ENCODE results near the gene FILIP1. TPM values are rescaled to one million over a fixed set of nuclear protein-coding genes. Genes with fewer than 3 reads are reported as not detected.

Gene FILIP1
- total RNA-seq, 2 experiments from 2014 or later: not detected

DNA sequence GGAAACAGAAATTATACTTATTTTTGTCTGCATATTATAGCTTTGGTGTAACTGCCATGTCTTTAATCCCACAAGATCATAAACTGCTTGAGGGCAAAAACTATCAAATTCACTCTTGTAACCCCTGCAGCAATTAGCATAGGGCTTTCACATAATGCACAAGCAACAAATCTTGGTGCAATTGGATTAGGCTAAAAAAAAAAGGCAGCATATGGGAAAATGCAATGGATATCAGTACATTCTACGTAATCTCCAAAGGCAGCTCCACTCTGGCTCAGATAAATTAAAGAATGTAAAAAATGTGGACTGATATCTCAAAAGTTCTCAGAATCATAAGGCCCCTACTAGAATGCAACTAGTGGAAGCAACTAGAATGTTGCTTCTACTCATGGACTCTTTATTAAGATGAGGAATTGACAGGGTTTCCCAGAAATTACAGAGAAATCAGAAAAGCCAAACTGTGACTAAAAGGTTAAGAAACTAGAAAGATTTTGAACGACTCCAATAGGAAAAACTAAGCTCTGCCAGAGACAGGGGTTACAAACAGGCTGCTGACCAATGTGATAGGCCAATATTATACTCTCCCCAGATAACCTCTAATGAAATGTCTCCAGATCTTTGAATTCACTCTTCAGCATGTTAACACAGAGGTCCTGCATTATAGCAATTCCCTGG is 55.0 kb downstream of the FILIP1 start:
- intact Hi-C loops (cut with micrococcal nuclease; ENCODE audit: unreplicated experiment): no loop called here
- Histone ChIP-seq H3K4me1 (ENCODE audit: insufficient read depth, low read length, poor library complexity, severe bottlenecking) (no peaks in the 10 kb centered on the region), H3K4me3 (ENCODE audit: low read depth, low read length, poor library complexity, severe bottlenecking) (no peak overlapping the region), H4K20me1 (ENCODE audit: insufficient read depth, low read length) (no peaks in the 10 kb centered on the region), H3K9me3 (ENCODE audit: low read length) (no peaks in the 10 kb centered on the region), H3K36me3 (ENCODE audit: insufficient read depth, low read length) (no peaks in the 10 kb centered on the region), H3K9me2 (ENCODE audit: insufficient read depth, low read length) (no peaks in the 10 kb centered on the region), H3K4me2 (ENCODE audit: low read length) (no peak overlapping the region), H3K79me2 (ENCODE audit: insufficient read depth, low read depth, low read length) (no peaks in the 10 kb centered on the region), H3K27ac (ENCODE audit: low read depth, low read length, poor library complexity, severe bottlenecking) (no peak overlapping the region), H2AFZ (ENCODE audit: low read length) (no peak overlapping the region)
- ChIA-PET CTCF (ENCODE audit: unreplicated experiment) (no interaction called here), POLR2A (interaction anchor here (0.7 to 1.0 kb wide), 2 partner anchors 9 to 145 kb away, joined by 3 read pairs; no protein-coding TSS in a partner anchor)
- no peak for DNase-seq (ENCODE audit: low spot score)
- BruUV-seq (replicated peaks): no TSS peak
- TF ChIP-seq EZH2phosphoT487 (IDR thresholded peaks at IDR 0.05; ENCODE audit: borderline replicate concordance, low read depth, low read length): no peak
- TF ChIP-seq, protein P1, sequence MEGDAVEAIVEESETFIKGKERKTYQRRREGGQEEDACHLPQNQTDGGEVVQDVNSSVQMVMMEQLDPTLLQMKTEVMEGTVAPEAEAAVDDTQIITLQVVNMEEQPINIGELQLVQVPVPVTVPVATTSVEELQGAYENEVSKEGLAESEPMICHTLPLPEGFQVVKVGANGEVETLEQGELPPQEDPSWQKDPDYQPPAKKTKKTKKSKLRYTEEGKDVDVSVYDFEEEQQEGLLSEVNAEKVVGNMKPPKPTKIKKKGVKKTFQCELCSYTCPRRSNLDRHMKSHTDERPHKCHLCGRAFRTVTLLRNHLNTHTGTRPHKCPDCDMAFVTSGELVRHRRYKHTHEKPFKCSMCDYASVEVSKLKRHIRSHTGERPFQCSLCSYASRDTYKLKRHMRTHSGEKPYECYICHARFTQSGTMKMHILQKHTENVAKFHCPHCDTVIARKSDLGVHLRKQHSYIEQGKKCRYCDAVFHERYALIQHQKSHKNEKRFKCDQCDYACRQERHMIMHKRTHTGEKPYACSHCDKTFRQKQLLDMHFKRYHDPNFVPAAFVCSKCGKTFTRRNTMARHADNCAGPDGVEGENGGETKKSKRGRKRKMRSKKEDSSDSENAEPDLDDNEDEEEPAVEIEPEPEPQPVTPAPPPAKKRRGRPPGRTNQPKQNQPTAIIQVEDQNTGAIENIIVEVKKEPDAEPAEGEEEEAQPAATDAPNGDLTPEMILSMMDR (conservative IDR thresholded peaks at IDR 0.05; ENCODE audit: low read length): no peak

DNA sequence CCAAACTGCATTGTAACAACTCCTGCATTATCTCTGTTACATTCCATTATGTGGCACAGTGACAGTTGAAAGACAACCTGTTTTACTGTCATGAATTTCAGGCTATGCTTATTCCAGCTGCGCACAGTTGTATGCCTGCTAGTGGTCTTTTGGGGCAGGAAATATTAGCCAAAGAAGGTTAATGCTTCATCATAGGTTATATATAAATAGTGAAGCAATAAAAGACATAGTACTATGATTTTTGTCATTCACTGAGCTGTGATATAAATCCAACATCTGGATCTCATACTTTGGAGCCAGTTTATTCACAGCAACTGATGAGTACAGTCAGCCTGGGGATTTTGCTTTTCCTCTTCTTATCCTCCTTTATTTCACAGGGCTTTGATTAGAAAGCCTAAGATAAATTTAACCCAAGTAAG is 55.6 kb downstream of the FILIP1 start:
- Histone ChIP-seq H3K79me2 (ENCODE audit: insufficient read depth, low read depth, low read length) (no peaks in the 10 kb centered on the region), H3K9me2 (ENCODE audit: insufficient read depth, low read length) (no peaks in the 10 kb centered on the region), H3K9me3 (ENCODE audit: low read length) (no peaks in the 10 kb centered on the region), H3K4me2 (ENCODE audit: low read length) (no peak overlapping the region), H3K27ac (ENCODE audit: low read depth, low read length, poor library complexity, severe bottlenecking) (no peak overlapping the region), H3K4me3 (ENCODE audit: low read depth, low read length, poor library complexity, severe bottlenecking) (no peak overlapping the region), H4K20me1 (ENCODE audit: insufficient read depth, low read length) (no peaks in the 10 kb centered on the region), H3K4me1 (ENCODE audit: insufficient read depth, low read length, poor library complexity, severe bottlenecking) (no peaks in the 10 kb centered on the region), H3K36me3 (ENCODE audit: insufficient read depth, low read length) (no peaks in the 10 kb centered on the region), H2AFZ (ENCODE audit: low read length) (no peak overlapping the region)
- CTCF ChIA-PET (ENCODE audit: unreplicated experiment): no interaction called here
- POLR2A ChIA-PET: interaction anchor here (0.6 to 1.0 kb wide), 3 partner anchors 9 to 144 kb away, joined by 3 read pairs; no protein-coding TSS in a partner anchor
- TF ChIP-seq, protein P1 (conservative IDR thresholded peaks at IDR 0.05; ENCODE audit: low read length): no peak
- TF ChIP-seq EZH2phosphoT487 (IDR thresholded peaks at IDR 0.05; ENCODE audit: borderline replicate concordance, low read depth, low read length): no peak
- no TSS peak for BruUV-seq (replicated peaks)
- no peak for DNase-seq (ENCODE audit: low spot score)
- intact Hi-C loops (cut with micrococcal nuclease; ENCODE audit: unreplicated experiment): no loop called here

DNA sequence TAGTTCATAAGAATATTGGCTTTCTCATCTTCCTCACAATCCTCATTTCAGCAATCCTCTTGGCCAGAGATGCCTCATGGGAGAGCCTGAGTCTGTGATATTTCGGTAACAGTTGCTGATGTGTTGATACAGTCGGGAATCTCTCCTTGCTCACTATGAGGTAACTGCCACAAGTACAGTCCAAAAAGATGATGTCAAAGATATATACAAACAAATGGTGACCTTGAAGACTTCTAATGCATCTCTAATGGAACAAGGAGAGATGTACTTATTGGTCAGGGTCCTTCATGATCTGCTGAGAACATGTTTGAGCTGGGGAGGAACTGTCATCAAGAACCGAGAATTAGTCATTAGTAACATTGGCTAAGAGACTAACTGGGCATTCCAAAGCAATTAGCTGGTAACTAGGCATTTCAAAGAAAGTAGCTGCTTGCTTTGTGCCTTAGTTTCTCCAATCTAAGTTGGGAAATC is 56.1 kb downstream of the FILIP1 start:
- ChIA-PET POLR2A (interaction anchor here (0.6 to 1.0 kb wide), 2 partner anchors 8 to 21 kb away, joined by 3 read pairs; no protein-coding TSS in a partner anchor), CTCF (ENCODE audit: unreplicated experiment) (no interaction called here)
- no peak overlapping the region for H3K27ac ChIP-seq (ENCODE audit: low read depth, low read length, poor library complexity, severe bottlenecking)
- H2AFZ ChIP-seq (ENCODE audit: low read length): no peak overlapping the region
- H3K36me3 ChIP-seq (ENCODE audit: insufficient read depth, low read length): no peaks in the 10 kb centered on the region
- TF ChIP-seq EZH2phosphoT487 (IDR thresholded peaks at IDR 0.05; ENCODE audit: borderline replicate concordance, low read depth, low read length): no peak
- TF ChIP-seq, protein P1 (conservative IDR thresholded peaks at IDR 0.05; ENCODE audit: low read length): no peak
- H3K9me3 ChIP-seq (ENCODE audit: low read length): no peaks in the 10 kb centered on the region
- H3K9me2 ChIP-seq (ENCODE audit: insufficient read depth, low read length): no peaks in the 10 kb centered on the region
- intact Hi-C loops (cut with micrococcal nuclease; ENCODE audit: unreplicated experiment): no loop called here
- no peak overlapping the region for H3K4me2 ChIP-seq (ENCODE audit: low read length)
- H3K79me2 ChIP-seq (ENCODE audit: insufficient read depth, low read depth, low read length): no peaks in the 10 kb centered on the region
- no peaks in the 10 kb centered on the region for H3K4me1 ChIP-seq (ENCODE audit: insufficient read depth, low read length, poor library complexity, severe bottlenecking)
- no peak overlapping the region for H3K4me3 ChIP-seq (ENCODE audit: low read depth, low read length, poor library complexity, severe bottlenecking)
- DNase-seq (ENCODE audit: low spot score): no peak
- no TSS peak for BruUV-seq (replicated peaks)
- no peaks in the 10 kb centered on the region for H4K20me1 ChIP-seq (ENCODE audit: insufficient read depth, low read length)

All from OCI-LY7 (cell line).